ENCODE data around the gene DRAM2.

DNA sequence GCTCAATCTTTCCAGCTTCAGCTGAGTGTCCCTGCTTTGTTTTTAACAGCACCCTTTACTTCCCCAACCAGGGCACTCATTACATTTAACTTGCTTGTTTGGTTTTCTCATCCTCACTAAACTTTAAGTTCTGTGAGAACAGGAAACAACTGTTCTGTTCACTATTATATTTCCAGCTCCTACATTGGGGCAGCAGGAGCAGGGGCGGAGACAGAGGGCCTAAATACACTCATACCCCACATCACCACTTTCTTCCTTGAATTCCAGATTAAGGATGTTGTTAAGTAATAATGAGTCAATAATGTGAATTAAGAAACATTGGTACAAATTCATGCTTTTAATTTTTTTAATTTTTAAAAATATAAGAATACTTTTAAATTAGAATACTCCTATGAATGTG lies 6.0 kb downstream of the DRAM2 start:
- TF ChIP-seq POLR2A (IDR thresholded peaks at IDR 0.05) (no peak), EP300 (IDR thresholded peaks at IDR 0.05) (no peak)
- TF ChIP-seq, protein P1, sequence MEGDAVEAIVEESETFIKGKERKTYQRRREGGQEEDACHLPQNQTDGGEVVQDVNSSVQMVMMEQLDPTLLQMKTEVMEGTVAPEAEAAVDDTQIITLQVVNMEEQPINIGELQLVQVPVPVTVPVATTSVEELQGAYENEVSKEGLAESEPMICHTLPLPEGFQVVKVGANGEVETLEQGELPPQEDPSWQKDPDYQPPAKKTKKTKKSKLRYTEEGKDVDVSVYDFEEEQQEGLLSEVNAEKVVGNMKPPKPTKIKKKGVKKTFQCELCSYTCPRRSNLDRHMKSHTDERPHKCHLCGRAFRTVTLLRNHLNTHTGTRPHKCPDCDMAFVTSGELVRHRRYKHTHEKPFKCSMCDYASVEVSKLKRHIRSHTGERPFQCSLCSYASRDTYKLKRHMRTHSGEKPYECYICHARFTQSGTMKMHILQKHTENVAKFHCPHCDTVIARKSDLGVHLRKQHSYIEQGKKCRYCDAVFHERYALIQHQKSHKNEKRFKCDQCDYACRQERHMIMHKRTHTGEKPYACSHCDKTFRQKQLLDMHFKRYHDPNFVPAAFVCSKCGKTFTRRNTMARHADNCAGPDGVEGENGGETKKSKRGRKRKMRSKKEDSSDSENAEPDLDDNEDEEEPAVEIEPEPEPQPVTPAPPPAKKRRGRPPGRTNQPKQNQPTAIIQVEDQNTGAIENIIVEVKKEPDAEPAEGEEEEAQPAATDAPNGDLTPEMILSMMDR (IDR thresholded peaks at IDR 0.05) = no peak

All from tibial nerve (tissue), 4 donors.